Measurements from ENCODE around the gene TBC1D12.
"Not testable (repeated sequence)": the region's sequence is repeated elsewhere in the genome, so short reads cannot be mapped to it uniquely, and the experiment has no call there.

The TBC1D12 gene

DNA sequence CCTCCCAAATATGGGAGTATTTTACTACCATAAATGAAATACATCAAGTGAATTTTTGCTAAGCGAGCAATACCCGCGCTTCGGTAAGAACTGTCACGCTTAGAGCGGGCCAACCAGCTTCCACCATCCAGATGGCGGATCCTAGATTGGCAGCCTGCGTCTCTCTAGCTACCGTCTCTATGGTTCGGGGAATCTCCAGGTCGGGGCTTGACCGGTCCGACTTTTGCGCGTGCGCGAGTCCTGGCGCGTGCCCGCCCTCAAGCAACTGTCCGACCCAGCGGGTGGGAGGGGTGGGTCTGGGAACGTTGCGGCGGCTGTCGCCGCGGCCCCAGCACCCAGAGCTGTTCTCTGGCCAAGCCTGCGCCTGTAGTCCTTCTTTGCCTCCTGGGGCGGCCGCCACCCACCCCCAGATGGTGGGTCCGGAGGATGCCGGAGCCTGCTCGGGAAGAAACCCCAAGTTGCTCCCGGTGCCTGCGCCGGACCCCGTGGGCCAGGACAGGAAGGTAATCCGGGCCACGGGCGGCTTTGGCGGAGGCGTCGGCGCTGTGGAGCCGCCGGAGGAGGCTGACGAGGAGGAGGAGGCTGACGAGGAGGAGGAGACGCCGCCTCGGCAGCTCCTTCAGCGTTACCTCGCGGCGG lies at the start of gene TBC1D12:
Gene TBC1D12 (plus strand): TSS at position 338 of the 639 bp plus-strand sequence. CDS start 73 bp downstream, at position 411.
- no peak for DNase-seq (ENCODE audit: low read depth in 1 of 2, low spot score in 1 of 2)

DNA sequence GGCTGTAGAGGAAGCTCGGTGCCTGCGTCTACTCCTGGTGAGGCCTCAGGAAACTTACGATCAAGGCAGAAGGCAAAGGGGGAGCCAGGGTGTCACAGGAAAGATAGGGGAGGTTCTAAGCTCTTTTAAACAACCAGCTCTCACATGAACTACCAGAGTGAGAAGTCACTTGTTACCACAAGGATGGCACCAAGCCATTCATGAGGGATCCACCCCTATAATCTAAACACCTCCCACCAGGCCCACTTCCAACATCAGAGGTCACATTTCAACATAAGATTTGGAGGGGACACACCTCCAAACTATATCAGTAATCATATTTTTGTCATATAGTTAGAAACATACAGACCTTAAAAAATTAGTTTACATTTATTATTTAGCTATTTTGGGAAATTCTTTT lies 49.0 kb upstream of the TBC1D12 start:
- DNase-seq (ENCODE audit: low read depth in 1 of 2, low spot score in 1 of 2) = no peak

DNA sequence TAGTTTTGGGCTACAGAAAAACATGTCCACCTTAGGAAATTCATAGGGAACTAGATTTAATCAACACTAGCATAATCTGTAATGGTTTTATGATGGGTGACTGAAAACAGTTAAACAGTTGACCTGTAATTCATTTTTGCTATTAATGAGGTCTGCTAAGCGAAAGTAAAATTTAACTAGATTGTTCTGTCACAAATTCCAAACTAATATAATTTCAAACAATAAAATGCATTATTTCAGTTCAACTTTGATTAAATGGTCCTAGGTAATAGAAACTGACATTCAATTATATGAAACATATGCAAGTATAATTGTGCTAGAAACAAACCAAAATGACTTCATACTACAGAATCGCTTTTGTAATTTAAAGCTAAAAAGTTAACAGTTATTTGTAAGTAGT lies 46.5 kb upstream of the TBC1D12 start:
- no peak for DNase-seq (ENCODE audit: low read depth in 1 of 2, low spot score in 1 of 2)

DNA sequence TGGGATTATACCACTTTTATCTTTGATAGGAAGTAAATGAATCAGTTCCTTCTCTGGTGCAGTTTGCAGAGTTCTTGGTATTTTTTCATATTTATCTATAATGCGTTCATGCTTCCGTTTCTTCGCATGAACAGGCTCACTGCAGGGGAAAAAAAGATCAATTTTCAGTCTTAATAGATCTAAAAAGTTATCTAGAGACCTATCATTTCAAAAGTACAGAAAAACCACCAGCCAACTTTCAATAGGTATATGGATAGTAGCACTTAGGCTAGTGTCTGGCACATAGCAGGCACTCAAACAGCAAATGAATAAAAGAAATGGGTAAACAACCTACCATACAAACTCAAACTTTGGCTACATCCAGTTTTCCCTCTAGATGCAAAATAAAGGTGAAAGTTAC lies 45.1 kb upstream of the TBC1D12 start:
- no peak for DNase-seq (ENCODE audit: low read depth in 1 of 2, low spot score in 1 of 2)

DNA sequence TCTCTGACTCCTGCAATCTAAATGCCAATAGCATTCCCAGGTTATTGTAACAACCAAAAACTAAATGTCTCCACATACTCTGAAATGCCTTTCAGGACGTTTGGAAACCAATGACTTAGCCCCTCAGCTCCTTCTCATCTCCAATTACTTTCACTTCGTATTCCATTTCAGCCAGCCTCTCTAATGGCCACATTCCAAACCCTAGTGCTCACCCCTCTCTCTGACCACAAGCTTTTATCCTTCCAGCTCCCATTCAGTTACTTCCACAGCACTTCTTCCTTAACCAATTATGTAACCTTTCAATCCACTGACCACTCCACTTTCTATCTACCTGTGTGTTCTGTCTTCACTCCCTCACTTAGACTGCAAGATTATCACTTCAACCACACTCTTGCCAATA lies 43.9 kb upstream of the TBC1D12 start:
- no peak for DNase-seq (ENCODE audit: low read depth in 1 of 2, low spot score in 1 of 2)

DNA sequence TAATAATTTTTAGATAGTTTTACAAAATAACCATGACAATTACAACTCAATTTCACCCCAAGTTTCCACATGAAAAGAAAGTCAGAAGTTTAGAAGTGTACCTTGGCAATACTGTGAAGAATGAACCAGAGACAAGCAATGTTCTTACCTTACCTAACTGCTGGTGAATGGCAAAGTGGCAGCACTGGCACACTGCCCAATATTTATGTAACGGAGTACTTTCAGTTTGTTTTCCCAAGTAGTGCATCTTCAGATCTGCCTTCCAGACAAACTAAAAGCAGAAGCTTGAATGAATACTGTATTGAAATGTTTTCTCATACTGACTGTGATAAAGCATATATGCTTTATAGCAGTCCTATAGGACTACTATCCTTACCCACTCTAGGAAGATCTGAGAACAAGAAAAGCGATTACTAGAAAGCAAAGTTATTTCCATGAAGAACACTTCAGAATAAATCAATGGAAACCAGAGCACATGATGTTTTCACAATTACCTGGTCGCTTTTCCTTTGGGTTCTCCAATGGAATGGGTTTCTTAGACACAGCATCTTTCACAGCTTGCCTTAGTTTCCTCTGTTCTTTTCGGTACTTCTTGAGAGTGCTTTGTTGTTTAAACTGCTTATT lies 41.1 kb upstream of the TBC1D12 start:
- DNase-seq (ENCODE audit: low read depth in 1 of 2, low spot score in 1 of 2) = no peak

DNA sequence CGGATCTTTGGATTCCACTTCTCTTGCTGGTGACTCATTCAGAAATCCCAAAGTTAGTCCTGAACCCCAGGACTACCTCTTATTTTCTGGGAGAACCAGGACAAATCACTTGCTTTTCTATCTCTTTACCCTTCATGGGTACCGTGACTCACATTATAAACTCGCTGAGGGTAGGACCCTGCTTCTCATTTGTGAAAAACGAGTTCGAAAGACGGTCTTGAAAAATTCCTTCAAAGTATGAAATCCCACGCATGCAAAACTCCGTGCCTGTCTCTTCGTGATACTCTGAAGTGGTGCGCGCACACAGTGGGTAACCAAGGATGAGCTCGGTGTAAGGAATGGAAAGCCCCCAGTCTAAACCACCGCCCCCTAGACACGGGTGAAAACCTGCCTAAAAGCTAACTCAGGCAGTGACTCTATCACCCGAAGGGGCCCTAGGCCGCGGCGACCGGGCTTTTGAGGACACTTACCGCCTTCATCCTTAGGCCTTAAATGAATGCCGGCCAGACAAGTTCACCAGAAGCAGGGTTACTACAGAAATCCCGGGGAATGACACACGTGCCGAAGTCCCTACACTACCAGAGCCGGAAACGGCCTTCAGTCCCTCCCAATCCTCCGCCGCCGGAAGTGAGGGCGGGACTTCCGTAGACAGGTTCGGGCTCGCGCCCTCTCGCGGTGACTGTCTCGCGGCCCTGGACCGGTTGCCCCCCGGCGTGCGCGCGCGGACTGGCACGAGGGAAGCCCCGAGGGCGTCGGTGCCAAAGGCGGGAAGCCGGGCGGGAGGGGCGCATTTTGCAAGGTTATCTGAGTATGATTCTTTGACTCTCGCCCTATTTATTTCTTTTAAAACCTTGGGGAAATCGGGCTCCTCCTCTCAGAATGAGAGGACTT lies 39.7 kb upstream of the TBC1D12 start, which contains the start of gene NOC3L:
Gene NOC3L (minus strand): TSS at position 580 of the 891 bp plus-strand sequence. CDS start 101 bp downstream, at position 479.
- DNase-seq (ENCODE audit: low read depth in 1 of 2, low spot score in 1 of 2) = peak; percentile 91 to 93

DNA sequence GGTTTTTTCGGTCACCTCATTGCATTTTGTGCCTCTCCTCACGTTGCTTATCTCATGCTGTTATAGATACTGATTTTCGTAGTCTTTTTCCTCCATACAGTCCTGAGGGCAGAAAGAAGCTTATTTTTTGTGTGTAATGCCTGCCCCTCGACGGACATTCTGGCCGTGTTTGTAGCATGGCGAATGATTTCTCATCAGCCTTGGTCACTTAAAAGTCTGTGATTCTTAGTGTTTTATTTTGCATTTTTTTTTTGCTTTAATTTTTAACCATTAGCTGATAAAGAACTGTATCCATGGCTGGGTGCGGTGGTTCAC lies 39.1 kb upstream of the TBC1D12 start:
- no peak for DNase-seq (ENCODE audit: low read depth in 1 of 2, low spot score in 1 of 2)

DNA sequence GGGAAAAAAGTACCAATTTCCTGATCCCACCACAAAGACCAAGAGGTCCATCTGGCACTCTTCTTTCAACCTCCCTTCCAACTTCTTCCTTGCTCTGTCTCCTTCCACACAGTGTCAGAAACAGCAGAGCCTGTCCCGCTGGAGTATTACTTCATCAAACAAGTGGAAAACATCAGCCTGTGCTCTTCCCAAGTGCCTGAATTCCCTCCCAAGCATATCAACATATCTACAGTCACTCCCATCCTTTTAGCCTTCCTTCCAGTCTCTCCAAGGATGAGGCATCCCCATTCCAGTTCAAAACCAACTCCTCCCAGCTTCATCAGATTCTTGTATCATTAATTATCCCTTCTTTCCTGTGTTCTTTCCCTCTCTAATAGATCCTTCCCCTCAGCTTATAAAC lies 37.9 kb upstream of the TBC1D12 start:
- no peak for DNase-seq (ENCODE audit: low read depth in 1 of 2, low spot score in 1 of 2)

DNA sequence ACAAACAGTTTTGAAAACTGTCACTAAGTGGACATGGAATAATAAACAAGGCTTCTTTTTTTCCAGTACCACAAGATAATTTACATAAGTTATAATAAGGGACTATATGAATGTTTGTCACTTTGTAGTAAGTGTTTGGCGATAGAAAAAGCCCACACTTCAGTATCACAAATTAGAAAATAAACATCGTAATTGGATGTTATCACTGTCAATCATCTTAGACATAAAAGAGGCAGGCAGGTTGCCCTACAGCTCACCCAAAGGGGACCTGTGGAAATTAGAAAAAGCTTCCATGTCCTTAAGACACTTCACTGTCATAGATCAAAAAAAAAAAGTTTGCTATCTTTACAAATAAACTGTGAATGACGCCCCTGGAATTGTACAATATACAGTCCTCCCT lies 36.0 kb upstream of the TBC1D12 start:
- DNase-seq (ENCODE audit: low read depth in 1 of 2, low spot score in 1 of 2) = no peak

DNA sequence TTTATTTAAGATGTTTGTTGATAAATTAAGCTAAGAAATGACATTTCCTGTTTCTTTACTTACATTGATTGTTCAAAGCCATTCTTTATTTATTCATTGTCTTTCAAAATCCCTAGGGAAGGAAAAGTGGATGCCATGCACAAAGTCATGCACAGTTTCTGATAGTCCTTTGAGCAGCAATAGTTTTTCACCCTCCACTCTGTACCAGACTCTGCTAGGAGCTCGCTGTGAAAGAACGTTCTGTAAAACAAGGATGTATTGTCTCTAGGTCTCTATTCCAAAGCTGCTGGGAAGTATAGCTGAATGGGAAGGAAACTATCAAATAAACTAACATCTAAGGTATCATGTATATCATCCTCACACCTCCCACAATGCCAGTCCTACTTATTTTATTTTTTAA lies 31.8 kb upstream of the TBC1D12 start:
- DNase-seq (ENCODE audit: low read depth in 1 of 2, low spot score in 1 of 2) = no peak

DNA sequence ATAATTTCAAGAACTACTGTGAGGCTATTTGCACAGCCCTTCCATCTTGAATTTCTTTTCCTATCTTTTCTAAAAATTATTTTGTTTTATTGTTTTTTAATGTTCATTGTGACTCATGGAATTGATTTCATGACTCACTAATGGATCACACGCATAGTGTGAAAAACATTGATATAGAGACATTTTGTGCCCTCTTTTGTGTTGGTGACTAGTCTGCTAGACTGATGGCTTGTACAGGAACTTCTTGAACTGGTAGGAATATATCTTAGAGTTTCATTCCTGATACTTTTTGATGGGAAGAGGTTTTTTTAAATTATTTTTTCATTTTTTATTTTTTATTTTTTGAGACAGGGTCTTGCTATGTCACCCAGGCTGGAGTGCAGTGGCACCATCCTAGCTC lies 27.0 kb upstream of the TBC1D12 start:
- DNase-seq (ENCODE audit: low read depth in 1 of 2, low spot score in 1 of 2) = no peak

DNA sequence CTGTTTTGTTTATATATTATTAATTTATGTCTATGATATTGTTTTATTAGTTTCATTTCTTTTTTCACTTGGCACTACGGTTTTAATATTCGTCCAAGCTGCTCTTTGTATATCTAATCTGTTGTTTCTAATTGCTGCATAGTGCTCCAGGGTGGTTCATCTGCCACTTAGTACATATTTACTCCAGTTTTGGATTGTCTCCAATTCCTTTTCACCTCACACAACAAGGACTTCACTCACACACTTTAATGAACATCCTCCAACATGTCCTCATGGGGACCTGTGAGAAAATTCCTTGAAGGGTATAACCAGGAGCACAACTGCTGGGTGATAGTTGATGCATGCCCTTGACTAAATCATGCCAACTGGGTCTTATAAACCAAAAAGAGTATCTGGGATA lies 25.5 kb upstream of the TBC1D12 start:
- DNase-seq (ENCODE audit: low read depth in 1 of 2, low spot score in 1 of 2) = no peak

DNA sequence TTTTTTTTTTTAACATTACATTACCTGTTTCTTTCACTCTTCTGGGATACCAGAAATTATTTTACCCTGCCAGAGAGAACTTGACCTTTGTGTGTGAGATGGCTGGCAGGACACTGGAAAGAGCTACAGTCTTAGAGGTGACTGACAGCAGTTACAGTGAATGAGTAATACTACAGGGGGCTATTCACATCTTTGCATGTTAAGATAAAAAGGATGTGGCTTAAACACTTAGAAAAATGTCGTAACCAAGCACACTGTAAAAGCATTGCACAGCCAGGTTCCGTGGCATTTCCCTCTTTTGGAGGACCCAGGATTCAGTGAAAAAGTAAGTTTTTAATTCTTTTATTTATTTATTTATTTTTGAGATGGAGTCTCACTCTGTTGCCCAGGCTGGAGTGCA lies 18.8 kb upstream of the TBC1D12 start:
- no peak for DNase-seq (ENCODE audit: low read depth in 1 of 2, low spot score in 1 of 2)

DNA sequence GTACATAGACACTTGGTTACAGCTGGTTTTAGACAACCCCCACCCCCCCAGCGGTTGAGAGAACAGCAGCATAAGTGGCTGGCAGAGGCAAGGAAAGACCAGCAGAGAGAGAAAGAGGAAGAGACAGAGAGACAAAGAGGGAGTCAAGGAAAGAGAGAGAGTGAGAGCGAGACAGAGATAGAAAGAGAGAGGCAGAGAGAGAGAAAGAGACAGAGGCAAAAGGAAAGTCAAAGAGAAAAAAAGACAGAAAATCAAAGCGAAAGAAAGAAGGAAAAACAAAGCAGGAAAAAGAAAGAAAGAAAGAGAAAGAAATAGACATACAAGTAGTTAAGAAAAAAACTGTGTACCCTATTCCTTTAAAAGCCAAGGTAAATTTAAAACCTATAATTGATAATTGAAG lies 16.6 kb upstream of the TBC1D12 start:
- not testable (repeated sequence) for DNase-seq (ENCODE audit: low read depth in 1 of 2, low spot score in 1 of 2)

DNA sequence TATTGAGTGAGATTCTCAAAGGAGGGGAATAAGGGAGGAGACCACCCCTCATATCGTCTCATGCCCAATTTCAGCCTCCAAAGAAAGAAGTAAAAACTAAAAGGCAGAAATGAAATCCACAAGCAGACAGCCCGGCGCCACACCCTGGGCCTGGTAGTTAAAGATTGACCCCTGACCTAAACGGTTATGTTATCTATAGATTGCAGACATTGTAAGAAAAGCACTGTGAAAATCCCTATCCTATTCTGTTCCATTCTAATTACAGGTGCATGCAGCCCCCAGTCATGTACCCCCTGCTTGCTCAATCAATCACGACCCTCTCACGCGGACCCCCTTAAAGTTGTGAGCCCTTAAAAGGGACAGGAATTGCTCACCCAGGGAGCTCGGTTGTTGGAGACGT lies 10.2 kb upstream of the TBC1D12 start:
- DNase-seq (ENCODE audit: low read depth in 1 of 2, low spot score in 1 of 2) = not testable (repeated sequence)

DNA sequence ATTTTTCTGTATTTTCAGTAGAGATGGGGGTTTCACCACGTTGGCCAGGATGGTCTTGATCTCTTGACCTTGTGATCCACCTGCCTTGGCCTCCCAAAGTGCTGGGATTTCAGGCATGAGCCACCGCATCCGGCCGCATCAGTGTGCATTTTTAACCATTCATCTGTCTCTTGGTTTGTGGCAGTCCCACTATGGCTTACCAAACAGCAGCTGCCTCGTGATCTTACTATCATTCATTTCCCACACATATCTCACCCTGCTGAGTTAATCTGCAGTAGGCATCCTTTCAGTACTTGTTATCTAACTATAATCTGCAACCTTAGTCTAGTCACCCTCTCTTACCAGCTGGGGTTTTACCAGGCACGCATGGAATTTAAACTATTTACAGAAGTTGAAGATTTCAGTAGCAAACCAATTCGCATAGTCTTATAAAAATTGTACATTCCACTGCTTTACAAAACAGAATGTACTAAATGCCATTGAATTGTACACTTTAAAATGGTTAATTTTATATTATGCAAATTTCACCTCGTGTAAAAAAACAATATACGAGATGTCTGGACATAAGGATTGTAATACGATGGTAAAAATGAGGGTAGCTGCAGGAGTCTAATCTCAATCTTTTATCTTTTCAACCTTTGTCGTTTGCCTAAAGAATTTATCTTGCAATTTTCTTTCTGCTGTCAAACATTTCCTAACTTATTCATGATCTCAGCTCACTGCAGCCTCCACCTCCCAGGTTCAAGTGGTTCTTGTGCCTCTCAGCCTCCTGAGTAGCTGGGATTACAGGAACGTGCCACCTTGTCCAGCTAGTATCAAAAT lies 4.6 kb upstream of the TBC1D12 start:
- DNase-seq (ENCODE audit: low read depth in 1 of 2, low spot score in 1 of 2) = no peak

DNA sequence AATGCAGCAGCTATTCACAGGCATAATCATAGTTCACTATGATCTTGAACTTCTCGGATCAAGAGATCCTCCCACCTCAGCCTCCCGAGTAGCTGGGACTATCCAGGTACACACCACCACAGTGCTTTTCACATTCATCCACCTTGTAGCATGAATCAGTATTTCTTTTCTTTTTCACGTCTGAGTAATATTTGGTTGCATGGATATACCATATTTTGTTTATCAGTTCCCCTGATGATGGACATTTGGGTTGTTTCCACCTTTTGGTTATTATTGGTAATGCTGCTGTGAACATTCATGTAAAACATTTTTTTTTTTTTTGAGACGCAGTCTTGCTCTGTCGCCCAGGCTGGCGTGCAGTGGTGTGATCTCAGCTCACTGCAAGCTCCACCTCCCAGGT lies 3.6 kb upstream of the TBC1D12 start:
- no peak for DNase-seq (ENCODE audit: low read depth in 1 of 2, low spot score in 1 of 2)

DNA sequence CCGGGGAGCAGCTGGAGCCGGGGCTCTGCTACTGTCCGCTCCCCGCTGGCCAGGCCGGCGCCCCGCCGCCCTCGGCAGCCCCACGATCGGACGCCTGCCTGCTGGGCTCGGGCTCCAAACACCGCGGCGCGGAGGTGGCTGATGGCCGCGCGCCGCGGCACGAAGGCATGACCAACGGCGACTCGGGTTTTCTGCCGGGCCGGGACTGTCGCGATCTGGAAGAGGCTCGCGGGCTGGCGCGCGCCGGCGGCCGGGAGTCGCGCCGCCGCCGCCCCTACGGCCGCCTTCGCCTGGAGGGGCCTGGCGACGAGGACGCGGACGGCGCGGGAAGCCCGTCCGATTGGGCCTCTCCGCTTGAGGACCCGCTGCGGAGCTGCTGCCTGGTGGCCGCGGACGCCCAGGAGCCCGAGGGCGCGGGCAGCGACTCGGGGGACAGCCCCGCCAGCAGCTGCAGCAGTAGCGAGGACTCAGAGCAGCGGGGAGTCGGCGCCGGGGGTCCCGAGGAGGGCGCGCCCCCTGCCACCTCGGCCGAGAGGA lies 570 bp downstream of the TBC1D12 start:
- no peak for DNase-seq (ENCODE audit: low read depth in 1 of 2, low spot score in 1 of 2)

DNA sequence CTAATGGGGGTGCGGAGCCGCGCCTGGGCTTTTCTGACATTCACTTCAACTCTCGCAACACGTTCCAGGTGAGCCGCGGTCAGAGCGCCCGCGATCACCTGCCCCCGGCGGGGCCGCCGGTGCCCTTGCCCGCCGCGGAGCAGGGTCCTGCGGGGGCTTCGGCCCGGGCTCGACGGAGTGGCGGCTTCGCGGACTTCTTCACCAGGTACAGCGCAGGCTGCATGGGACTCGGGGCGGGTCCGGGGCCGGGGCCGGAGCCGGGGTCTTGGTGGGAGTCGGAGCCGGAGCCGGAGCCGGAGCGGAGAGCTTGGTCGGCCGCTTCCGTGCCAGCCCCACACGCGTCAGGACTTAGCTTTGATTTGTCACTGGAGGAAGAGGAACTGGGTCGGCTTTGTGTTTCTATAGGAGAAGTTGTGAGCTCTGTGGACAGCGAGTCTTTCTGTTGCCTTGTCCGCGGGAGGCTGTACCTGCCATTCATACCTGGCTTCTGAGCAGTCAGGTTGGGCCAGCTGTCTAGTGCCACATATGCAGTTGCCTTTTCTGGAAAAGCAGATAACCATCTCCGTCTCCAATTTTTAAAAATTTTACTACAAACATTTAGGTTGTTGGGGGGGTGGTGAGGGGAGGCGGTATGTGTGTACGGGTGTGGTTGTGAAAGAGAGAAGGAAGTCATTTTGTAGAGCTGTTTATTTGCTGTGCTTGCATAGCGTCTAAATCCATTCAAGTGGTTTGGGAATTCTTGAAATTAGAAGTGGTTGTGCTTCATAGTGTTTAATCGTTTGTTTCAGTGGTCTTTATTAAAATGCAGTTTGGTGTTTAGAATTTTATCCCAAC lies 1.3 kb downstream of the TBC1D12 start:
- no peak for DNase-seq (ENCODE audit: low read depth in 1 of 2, low spot score in 1 of 2)
